Measurements from ENCODE around the gene RNASE13.

GRCh38 chr14:21041676-21042433, 7.2 kb upstream of the RNASE13 start, which contains the start of gene RNASE7:
- no peak for TF ChIP-seq GATA3 (IDR thresholded peaks at IDR 0.05; ENCODE audit: low read depth, low read length)
- no peak for TF ChIP-seq GATA2 (IDR thresholded peaks at IDR 0.05; ENCODE audit: low read depth, low read length)

Data from SH-SY5Y (cell line).